ENCODE results near the gene CH25H. TPM values are rescaled to one million over a fixed set of nuclear protein-coding genes. Genes with fewer than 3 reads are reported as not detected.
"Not testable (repeated sequence)": the region's sequence is repeated elsewhere in the genome, so short reads cannot be mapped to it uniquely, and the experiment has no call there.

The CH25H gene
- total RNA-seq, 1 donor from 2014 or later = 10.0 TPM

GRCh38 chr10:89173075-89173474 lies 34.0 kb downstream of the CH25H start:
- no peak overlapping the region for H3K4me3 Mint-ChIP-seq (ENCODE audit: unreplicated experiment)
- no peaks in the 10 kb centered on the region for H3K9me3 Mint-ChIP-seq (ENCODE audit: unreplicated experiment)
- DNase-seq (ENCODE audit: low spot score) = no peak
- H3K4me1 Mint-ChIP-seq (ENCODE audit: unreplicated experiment) = peaks cover 17% of the 10 kb centered on the region
- no peaks in the 10 kb centered on the region for H3K36me3 Mint-ChIP-seq (ENCODE audit: low read depth, unreplicated experiment)
- H3K27me3 Mint-ChIP-seq (ENCODE audit: unreplicated experiment) = no peaks in the 10 kb centered on the region
- H3K27ac Mint-ChIP-seq (ENCODE audit: unreplicated experiment) = peak overlapping the region; percentile 22
- no peak for TF ChIP-seq CTCF (IDR thresholded peaks at IDR 0.05; ENCODE audit: unreplicated experiment)

GRCh38 chr10:89171996-89172395 lies 35.1 kb downstream of the CH25H start:
- Mint-ChIP-seq H3K36me3 (ENCODE audit: low read depth, unreplicated experiment) (no peaks in the 10 kb centered on the region), H3K9me3 (ENCODE audit: unreplicated experiment) (no peaks in the 10 kb centered on the region), H3K4me3 (ENCODE audit: unreplicated experiment) (no peak overlapping the region), H3K27ac (ENCODE audit: unreplicated experiment) (no peak overlapping the region), H3K27me3 (ENCODE audit: unreplicated experiment) (no peaks in the 10 kb centered on the region), H3K4me1 (ENCODE audit: unreplicated experiment) (peaks cover 17% of the 10 kb centered on the region)
- DNase-seq (ENCODE audit: low spot score) = no peak
- no peak for TF ChIP-seq CTCF (IDR thresholded peaks at IDR 0.05; ENCODE audit: unreplicated experiment)

- Mint-ChIP-seq H3K4me3 (ENCODE audit: unreplicated experiment) (no peak overlapping the region), H3K9me3 (ENCODE audit: unreplicated experiment) (no peaks in the 10 kb centered on the region), H3K4me1 (ENCODE audit: unreplicated experiment) (peaks cover 17% of the 10 kb centered on the region), H3K27me3 (ENCODE audit: unreplicated experiment) (no peaks in the 10 kb centered on the region), H3K36me3 (ENCODE audit: low read depth, unreplicated experiment) (no peaks in the 10 kb centered on the region), H3K27ac (ENCODE audit: unreplicated experiment) (peak overlapping the region; percentile 53)
- DNase-seq (ENCODE audit: low spot score) = no peak
- TF ChIP-seq CTCF (IDR thresholded peaks at IDR 0.05; ENCODE audit: unreplicated experiment) = no peak
Measured at GRCh38 chr10:89171263-89171872, 35.7 kb downstream of the CH25H start.

- not testable (repeated sequence) for H3K9me3 Mint-ChIP-seq (ENCODE audit: unreplicated experiment); H3K36me3 Mint-ChIP-seq (ENCODE audit: low read depth, unreplicated experiment); H3K27me3 Mint-ChIP-seq (ENCODE audit: unreplicated experiment); DNase-seq (ENCODE audit: low spot score); H3K27ac Mint-ChIP-seq (ENCODE audit: unreplicated experiment); H3K4me3 Mint-ChIP-seq (ENCODE audit: unreplicated experiment)
- H3K4me1 Mint-ChIP-seq (ENCODE audit: unreplicated experiment) = peaks cover 21% of the 10 kb centered on the region
Measured at GRCh38 chr10:89168354-89168900, 38.7 kb downstream of the CH25H start.

- Mint-ChIP-seq H3K4me1 (ENCODE audit: unreplicated experiment) (peaks cover 19% of the 10 kb centered on the region), H3K27ac (ENCODE audit: unreplicated experiment) (no peak overlapping the region), H3K36me3 (ENCODE audit: low read depth, unreplicated experiment) (no peaks in the 10 kb centered on the region), H3K27me3 (ENCODE audit: unreplicated experiment) (peaks cover 3% of the 10 kb centered on the region), H3K9me3 (ENCODE audit: unreplicated experiment) (no peaks in the 10 kb centered on the region), H3K4me3 (ENCODE audit: unreplicated experiment) (no peak overlapping the region)
- DNase-seq (ENCODE audit: low spot score) = no peak
- TF ChIP-seq CTCF (IDR thresholded peaks at IDR 0.05; ENCODE audit: unreplicated experiment) = no peak
Measured at GRCh38 chr10:89167915-89168314, 39.2 kb downstream of the CH25H start.

All from endothelial cell (in vitro differentiated cells).